ENCODE data around the gene CCDC12.

DNA sequence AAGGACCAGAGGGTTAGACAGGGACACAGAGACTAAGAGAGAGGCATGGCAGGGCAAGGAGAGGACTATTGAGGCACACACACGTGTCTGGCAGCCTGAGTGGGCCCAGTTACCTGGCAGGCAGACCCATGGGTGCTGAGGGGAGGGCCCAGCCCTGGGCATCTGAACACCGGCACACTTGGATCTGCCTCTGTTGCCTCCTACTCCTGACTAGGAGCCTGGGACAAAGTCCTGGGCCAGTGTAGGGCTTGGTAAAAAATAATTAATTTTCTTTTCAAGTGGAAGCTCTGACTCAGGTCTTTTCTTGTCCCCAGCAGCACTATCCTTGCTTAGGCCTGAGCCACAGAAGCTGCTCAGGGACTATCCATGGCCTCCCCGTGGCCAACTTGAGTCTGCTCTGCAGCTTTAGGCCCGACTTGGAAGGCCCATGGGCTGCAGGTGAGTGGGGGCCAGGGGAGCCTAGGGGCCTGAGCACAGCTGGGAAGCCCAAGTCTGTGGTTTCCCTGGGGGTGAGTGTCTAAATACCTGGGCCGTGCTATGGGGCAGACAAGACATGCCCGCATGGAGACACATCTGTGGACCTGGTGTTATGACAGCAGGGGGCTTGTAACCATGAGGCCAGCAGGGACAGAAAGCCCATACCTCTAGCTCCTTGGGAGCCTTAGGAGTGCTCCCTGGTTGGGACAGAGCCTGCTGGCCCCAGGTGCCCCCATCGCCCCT lies 99.0 kb downstream of the CCDC12 start, which contains the start of gene PTH1R:
- TF ChIP-seq CTCF (IDR thresholded peaks at IDR 0.05; ENCODE audit: insufficient read depth, low read length) = no peak
- no peak for TF ChIP-seq POLR2AphosphoS5 (IDR thresholded peaks at IDR 0.05; ENCODE audit: low read depth)
- no peak for TF ChIP-seq REST (IDR thresholded peaks at IDR 0.05; ENCODE audit: insufficient replicate concordance, low read depth)
- TF ChIP-seq GABPA (IDR thresholded peaks at IDR 0.05; ENCODE audit: low read depth) = no peak

Data from HL-60 (cell line).